CD4-positive, alpha-beta T cell (primary cell): Measurements from ENCODE around the gene IFNL4. TPM values are rescaled to one million over a fixed set of nuclear protein-coding genes. Genes with fewer than 3 reads are reported as not detected.

Source experiments
- ATAC-seq: fragments of 200-7000 bp; cut with Tn5 transposase; one replicate; pipeline ENCODE4 v1.10.0; 2022; ENCODE audit warnings: mild to moderate bottlenecking; ENCODE audit not compliant: poor library complexity
- CTCF ChIA-PET: fragments of 350-600 bp; sonication (Branson Sonifier 250); formaldehyde crosslinking; loops from one replicate; lab custom pipeline; 2021; ENCODE audit warnings: antibody characterized with exemption, inconsistent platforms; lab: Charles Lee
- POLR2A ChIA-PET: fragments of 350-600 bp; sonication (Branson Sonifier 250); formaldehyde crosslinking; loops from one replicate; lab custom pipeline; 2021; ENCODE audit warnings: antibody characterized with exemption, inconsistent platforms; lab: Charles Lee
- DNase-seq, 14 experiments: peaks; one replicate each; pipeline ENCODE4 v3.0.0-alpha.2; 2013 to 2020; ENCODE audit warnings: mixed read lengths in 2 of 14
- H3K27ac ChIP-seq, 2 donors: one replicate each; pipeline versions ENCODE4 v1.5.1 to v1.7.0; 2013; ENCODE audit warnings: low read length in 2 of 2, low read depth in 1 of 2, mild to moderate bottlenecking in 1 of 2
- H3K27me3 ChIP-seq, 2 experiments: 1 replicate in 1 of 2; 2 replicates in 1 of 2; pipeline versions ENCODE4 v1.6.1 to v1.7.0; 2013; ENCODE audit warnings: low read length in 2 of 2, control low read depth in 1 of 2, mild to moderate bottlenecking in 1 of 2, moderate library complexity in 1 of 2; ENCODE audit not compliant: insufficient read depth in 2 of 2, control insufficient read depth in 1 of 2
- H3K36me3 ChIP-seq: one replicate; pipeline ENCODE4 v1.6.1; 2013; ENCODE audit warnings: low read length, control low read depth; ENCODE audit not compliant: insufficient read depth
- H3K4me1 ChIP-seq: one replicate; pipeline ENCODE4 v1.6.1; 2013; ENCODE audit warnings: low read length, control low read depth; ENCODE audit not compliant: insufficient read depth
- H3K4me3 ChIP-seq: one replicate; pipeline ENCODE4 v1.5.1; 2013; ENCODE audit warnings: mild to moderate bottlenecking, low read length, moderate library complexity
- H3K9me3 ChIP-seq, 2 experiments: 1 replicate in 1 of 2; 2 replicates in 1 of 2; pipeline versions ENCODE4 v1.6.1 to v1.7.0; 2013; ENCODE audit warnings: low read length in 2 of 2, mild to moderate bottlenecking in 2 of 2, control low read depth in 1 of 2, moderate library complexity in 1 of 2; ENCODE audit not compliant: control insufficient read depth in 1 of 2, insufficient read depth in 1 of 2
- H3K27ac Mint-ChIP-seq: one replicate; pipeline ENCODE4 v1.8.0; 2020; ENCODE audit warnings: mixed read lengths
- H3K27me3 Mint-ChIP-seq: one replicate; pipeline ENCODE4 v1.8.0; 2021; ENCODE audit warnings: mixed read lengths
- H3K36me3 Mint-ChIP-seq: one replicate; pipeline ENCODE4 v1.8.0; 2021; ENCODE audit warnings: low read depth, mixed read lengths
- H3K4me1 Mint-ChIP-seq: one replicate; pipeline ENCODE4 v1.8.0; 2021; ENCODE audit warnings: low read depth, mixed read lengths
- H3K4me3 Mint-ChIP-seq: one replicate; pipeline ENCODE4 v1.8.0; 2020; ENCODE audit warnings: mild to moderate bottlenecking, mixed read lengths
- H3K9me3 Mint-ChIP-seq: one replicate; pipeline ENCODE4 v1.8.0; 2020; ENCODE audit warnings: mixed read lengths
- intact Hi-C, 2 experiments: fragments of 100-400 bp; cut with DNase I in 1 of 2; cut with micrococcal nuclease in 1 of 2; formaldehyde crosslinking; loops; one replicate each; pipeline versions ENCODE4 v1.15.1 to v1.9.0; 2023 to 2025; cut with DNase I, micrococcal nuclease
- total RNA-seq, 174 experiments: library from RNA in 2 of 174; stranded (reverse) in 2 of 174; gene quantifications; one replicate each; pipeline ENCODE4 v1.2.3 and lab custom pipeline; 2021 to 2026
- TF ChIP-seq, protein P1 (sequence below): fragments of 200-600 bp; IDR thresholded peaks from one replicate; pipeline ENCODE4 v1.8.0; 2022; ENCODE audit warnings: antibody characterized with exemption, mild to moderate bottlenecking

IFNL4 gene
- total RNA-seq, 2 experiments from 2014 or later, result not detected

GRCh38 chr19:39212375-39212742 is 36.3 kb downstream of the IFNL4 start:
- Histone ChIP-seq H3K36me3 (no peaks in the 10 kb centered on the region), H3K27ac (no peak overlapping the region), H3K4me3 (no peak overlapping the region), H3K4me1 (peaks cover 5% of the 10 kb centered on the region), H3K9me3 (no peaks in the 10 kb centered on the region), H3K27me3 (no peaks in the 10 kb centered on the region)
- CTCF ChIA-PET, result no interaction called here
- peaks cover 5% of the 10 kb centered on the region for H3K27me3 Mint-ChIP-seq
- H3K36me3 Mint-ChIP-seq, result no peaks in the 10 kb centered on the region
- no peak overlapping the region for H3K4me3 Mint-ChIP-seq
- H3K9me3 Mint-ChIP-seq, result no peaks in the 10 kb centered on the region
- TF ChIP-seq, protein P1, sequence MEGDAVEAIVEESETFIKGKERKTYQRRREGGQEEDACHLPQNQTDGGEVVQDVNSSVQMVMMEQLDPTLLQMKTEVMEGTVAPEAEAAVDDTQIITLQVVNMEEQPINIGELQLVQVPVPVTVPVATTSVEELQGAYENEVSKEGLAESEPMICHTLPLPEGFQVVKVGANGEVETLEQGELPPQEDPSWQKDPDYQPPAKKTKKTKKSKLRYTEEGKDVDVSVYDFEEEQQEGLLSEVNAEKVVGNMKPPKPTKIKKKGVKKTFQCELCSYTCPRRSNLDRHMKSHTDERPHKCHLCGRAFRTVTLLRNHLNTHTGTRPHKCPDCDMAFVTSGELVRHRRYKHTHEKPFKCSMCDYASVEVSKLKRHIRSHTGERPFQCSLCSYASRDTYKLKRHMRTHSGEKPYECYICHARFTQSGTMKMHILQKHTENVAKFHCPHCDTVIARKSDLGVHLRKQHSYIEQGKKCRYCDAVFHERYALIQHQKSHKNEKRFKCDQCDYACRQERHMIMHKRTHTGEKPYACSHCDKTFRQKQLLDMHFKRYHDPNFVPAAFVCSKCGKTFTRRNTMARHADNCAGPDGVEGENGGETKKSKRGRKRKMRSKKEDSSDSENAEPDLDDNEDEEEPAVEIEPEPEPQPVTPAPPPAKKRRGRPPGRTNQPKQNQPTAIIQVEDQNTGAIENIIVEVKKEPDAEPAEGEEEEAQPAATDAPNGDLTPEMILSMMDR, result peak; percentile 47
- H3K4me1 Mint-ChIP-seq, result no peaks in the 10 kb centered on the region
- DNase-seq (peak; percentile 30 to 73 (median 50)), ATAC-seq (peak; percentile 76)
- POLR2A ChIA-PET, result interaction anchor here (0.7 to 1.0 kb wide), 2 partner anchors 115 to 124 kb away, joined by 3 read pairs; no protein-coding TSS in a partner anchor
- intact Hi-C loops, result loop anchor here (1.0 to 2.0 kb wide), 2 partner anchors 116 to 200 kb away; partner anchors contain the start of gene PLEKHG2 (in 1 of the 2)
- no peak overlapping the region for H3K27ac Mint-ChIP-seq

- no peaks in the 10 kb centered on the region for H3K36me3 Mint-ChIP-seq
- H3K4me3 ChIP-seq, result no peak overlapping the region
- H3K27ac Mint-ChIP-seq, result no peak overlapping the region
- peaks cover under 1% of the 10 kb centered on the region for H3K27me3 Mint-ChIP-seq
- ChIA-PET POLR2A (interaction anchor here (1.0 kb wide), 1 partner anchor 116 kb away, joined by 3 read pairs; no protein-coding TSS in a partner anchor), CTCF (no interaction called here)
- no peak for DNase-seq
- no peak for ATAC-seq
- intact Hi-C loops, result loop anchor here (1.0 to 2.0 kb wide), 2 partner anchors 116 to 201 kb away; partner anchors contain the start of gene PLEKHG2 (in 1 of the 2)
- H3K4me1 Mint-ChIP-seq, result no peaks in the 10 kb centered on the region
- TF ChIP-seq, protein P1, result no peak
- no peaks in the 10 kb centered on the region for H3K27me3 ChIP-seq
- peaks cover 5% of the 10 kb centered on the region for H3K4me1 ChIP-seq
- no peaks in the 10 kb centered on the region for H3K9me3 ChIP-seq
- H3K36me3 ChIP-seq, result no peaks in the 10 kb centered on the region
- H3K9me3 Mint-ChIP-seq, result no peaks in the 10 kb centered on the region
- H3K27ac ChIP-seq, result no peak overlapping the region
- no peak overlapping the region for H3K4me3 Mint-ChIP-seq
Observed at GRCh38 chr19:39211731-39212374, 36.8 kb downstream of the IFNL4 start.

- peaks cover 0 to 5% of the 10 kb centered on the region in 2 experiments for H3K27me3 ChIP-seq
- peaks cover 5% of the 10 kb centered on the region for H3K4me1 ChIP-seq
- Mint-ChIP-seq H3K36me3 (no peaks in the 10 kb centered on the region), H3K27me3 (peaks cover 5% of the 10 kb centered on the region), H3K9me3 (no peaks in the 10 kb centered on the region), H3K27ac (no peak overlapping the region), H3K4me1 (no peaks in the 10 kb centered on the region), H3K4me3 (no peak overlapping the region)
- POLR2A ChIA-PET, result no interaction called here
- intact Hi-C loops, result no loop called here
- H3K27ac ChIP-seq, result no peak overlapping the region
- no peaks in the 10 kb centered on the region for H3K36me3 ChIP-seq
- no peaks in the 10 kb centered on the region for H3K9me3 ChIP-seq
- ATAC-seq, result no peak
- TF ChIP-seq, protein P1, result no peak
- no peak for DNase-seq
- H3K4me3 ChIP-seq, result no peak overlapping the region
- CTCF ChIA-PET, result no interaction called here
Observed at GRCh38 chr19:39209196-39209595, 39.5 kb downstream of the IFNL4 start.
